ENCODE measurements around the gene ZC3H7A. TPM values are rescaled to one million over a fixed set of nuclear protein-coding genes. Genes with fewer than 3 reads are reported as not detected.

The ZC3H7A gene
- total and polyA plus RNA-seq, 2 of the 8 experiments (the other 6 are each of a cell fraction or from before 2014, with no cell fraction given) = 32.0 to 55.9 TPM

DNA sequence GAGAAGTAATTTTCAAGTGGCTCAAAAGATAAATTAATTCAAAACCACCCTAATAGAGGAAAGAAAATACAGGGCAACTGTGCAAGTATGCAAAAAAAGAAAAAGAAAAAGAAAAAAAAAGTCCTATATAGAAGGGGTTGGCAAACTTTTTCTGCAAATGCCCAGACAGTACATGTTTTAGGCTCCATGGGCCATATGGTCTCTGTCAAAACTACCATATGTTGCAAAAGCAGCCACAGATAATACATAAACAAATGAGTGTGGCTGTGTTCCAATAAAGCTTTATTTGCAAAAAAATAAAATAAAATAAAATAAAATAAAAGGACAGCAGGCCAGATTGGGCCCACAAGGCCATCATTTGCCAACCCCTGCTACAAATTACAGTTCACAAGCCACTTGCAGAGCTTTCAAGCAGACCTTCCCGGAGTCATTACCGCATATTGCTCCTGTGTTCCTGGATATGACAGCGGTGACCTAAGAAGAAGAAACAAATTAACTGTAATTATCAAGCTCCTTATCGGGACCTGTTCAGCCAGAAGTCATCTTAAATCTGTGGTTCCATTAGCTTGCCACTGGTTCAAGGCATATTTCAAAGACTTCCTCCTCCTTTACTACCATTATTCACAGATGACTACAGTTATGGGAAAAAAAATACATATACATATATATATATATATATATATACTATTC is 15.9 kb downstream of the ZC3H7A start:
- no peak overlapping the region for H4K8ac ChIP-seq (ENCODE audit: extremely low read depth, insufficient read depth, low read length)
- no peaks in the 10 kb centered on the region for H3K27me3 ChIP-seq (replicated peaks in 1 of 4; ENCODE audit: control insufficient read depth in 3 of 4, extremely low read depth in 1 of 4, insufficient read depth in 3 of 4, low read length in 3 of 4)
- no peak overlapping the region for H3K56ac ChIP-seq (replicated peaks; ENCODE audit: insufficient read length, low read depth, low read length)
- no peak overlapping the region for H3K4me3 ChIP-seq (ENCODE audit: extremely low read depth in 1 of 4, insufficient read depth in 2 of 4, low read depth in 3 of 4, low read length in 4 of 4)
- H2BK120ac ChIP-seq (replicated peaks; ENCODE audit: low read depth, low read length) = no peak overlapping the region
- no peaks in the 10 kb centered on the region for H3K23me2 ChIP-seq (ENCODE audit: low read depth, low read length)
- no peak overlapping the region for H3K4ac ChIP-seq (replicated peaks; ENCODE audit: insufficient read length, low read depth, low read length)
- H3K27ac ChIP-seq (ENCODE audit: low read depth, low read length) = no peak overlapping the region
- H3K9ac ChIP-seq (replicated peaks in 1 of 4; ENCODE audit: extremely low read depth in 1 of 4, low read depth in 3 of 4, low read length in 3 of 4) = no peak overlapping the region
- H2BK12ac ChIP-seq (ENCODE audit: low read depth, low read length) = no peak overlapping the region
- H3K14ac ChIP-seq (ENCODE audit: insufficient read length) = no peak overlapping the region
- H3K79me1 ChIP-seq (ENCODE audit: low read depth, low read length) = peaks cover 5% of the 10 kb centered on the region; the same call in 1 of the 2 replicates
- H2BK20ac ChIP-seq (ENCODE audit: low read length) = no peak overlapping the region
- H2AK5ac ChIP-seq (ENCODE audit: low read depth, low read length) = no peak overlapping the region
- no peak overlapping the region for H2AFZ ChIP-seq (ENCODE audit: low read length)
- H3K23ac ChIP-seq (ENCODE audit: insufficient read length) = no peak overlapping the region
- no peaks in the 10 kb centered on the region for H3K4me1 ChIP-seq (replicated peaks in 1 of 4; ENCODE audit: control insufficient read depth in 3 of 4, insufficient read depth in 4 of 4, low read length in 3 of 4)
- H2BK15ac ChIP-seq (ENCODE audit: low read length) = no peak overlapping the region
- FAIRE-seq (no peak), DNase-seq (ENCODE audit: low read depth in 1 of 2, low spot score in 2 of 2) (no peak)
- no peaks in the 10 kb centered on the region for H3K9me3 ChIP-seq (ENCODE audit: insufficient read depth in 2 of 2, low read depth in 1 of 2, low read length in 1 of 2)
- no peak overlapping the region for H4K91ac ChIP-seq (replicated peaks; ENCODE audit: insufficient read length, low read length)
- peaks cover 0 to 2% of the 10 kb centered on the region in 2 experiments for H4K20me1 ChIP-seq (replicated peaks in 1 of 2; ENCODE audit: control insufficient read depth in 1 of 2, insufficient read depth in 2 of 2, low read length in 2 of 2)
- POLR2A ChIA-PET (ENCODE audit: partially characterized antibody) = interaction anchor here (0.9 to 2.2 kb wide), 5 partner anchors 9 to 16 kb away, joined by 3 to 12 read pairs (median 4); partner anchors contain the start of gene ZC3H7A
- peaks cover 0 to 28% of the 10 kb centered on the region in 2 experiments; a peak in 2 of 4 replicates for H3K79me2 ChIP-seq (ENCODE audit: control insufficient read depth in 1 of 2, insufficient read depth in 2 of 2, low read length in 2 of 2)
- peaks cover 0 to 19% (median 1%) of the 10 kb centered on the region in 4 experiments; a peak in 4 of 8 replicates for H3K36me3 ChIP-seq (ENCODE audit: control insufficient read depth in 2 of 4, insufficient read depth in 4 of 4, low read length in 3 of 4)
- no peak overlapping the region for H3K18ac ChIP-seq (ENCODE audit: extremely low read depth, low read length)
- H3K4me2 ChIP-seq (ENCODE audit: insufficient read depth in 1 of 2, low read depth in 2 of 2, low read length in 2 of 2) = no peak overlapping the region
- no peak overlapping the region for H4K5ac ChIP-seq (ENCODE audit: insufficient read length, low read depth, low read length)
- H2BK5ac ChIP-seq (ENCODE audit: low read depth, low read length) = no peak overlapping the region
- no peak for TF ChIP-seq BACH1 (IDR thresholded peaks at IDR 0.05; ENCODE audit: low read length)
- TF ChIP-seq RXRA (IDR thresholded peaks at IDR 0.05; ENCODE audit: insufficient read depth, low read depth, low read length) = no peak
- no peak for TF ChIP-seq NRF1 (IDR thresholded peaks at IDR 0.05; ENCODE audit: low read depth, low read length)
- TF ChIP-seq, protein P1, sequence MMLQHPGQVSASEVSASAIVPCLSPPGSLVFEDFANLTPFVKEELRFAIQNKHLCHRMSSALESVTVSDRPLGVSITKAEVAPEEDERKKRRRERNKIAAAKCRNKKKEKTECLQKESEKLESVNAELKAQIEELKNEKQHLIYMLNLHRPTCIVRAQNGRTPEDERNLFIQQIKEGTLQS (IDR thresholded peaks at IDR 0.05; ENCODE audit: insufficient read depth, low read depth, low read length) = no peak
- TF ChIP-seq HDAC6 (IDR thresholded peaks at IDR 0.05; ENCODE audit: low read depth, low read length) = no peak
- no peak for TF ChIP-seq GABPA (IDR thresholded peaks at IDR 0.05; ENCODE audit: borderline replicate concordance, insufficient read depth, low read length)
- TF ChIP-seq EZH2 (IDR thresholded peaks at IDR 0.05; ENCODE audit: low read depth, low read length, severe bottlenecking) = no peak
- CTCF ChIA-PET (ENCODE audit: partially characterized antibody) = interaction anchor here (1.1 to 3.2 kb wide), 3 partner anchors 9 to 17 kb away, joined by 3 to 14 read pairs (median 4); partner anchors contain the start of gene ZC3H7A
- 93% methylated on average over 4 of the region's 4 CpGs; no CpG with 5 or more reads in 1 of the 2 experiments for WGBS, 2 experiments (ENCODE audit: extremely low coverage in 1 of 2, insufficient coverage in 1 of 2, insufficient read length in 1 of 2, insufficient replicate concordance in 2 of 2, low coverage in 1 of 2, low lambda C conversion rate in 2 of 2, missing lambda C conversion rate in 1 of 2)
